Tibial nerve (tissue), 4 donors: ENCODE measurements around the gene KCNH8. TPM values are rescaled to one million over a fixed set of nuclear protein-coding genes. Genes with fewer than 3 reads are reported as not detected.

ENCODE experiments used
- DNase-seq, 2 donors: peaks; one replicate each; pipeline ENCODE4 v3.0.0-alpha.2; 2019; ENCODE audit warnings: low spot score in 2 of 2
- H3K27ac ChIP-seq, 4 donors: fragments of 200-600 bp; sonication (generic) in 3 of 4; one replicate each; pipeline ENCODE4 v1.5.1; 2017 to 2019; ENCODE audit warnings: mild to moderate bottlenecking in 1 of 4
- H3K27me3 ChIP-seq, 2 donors: fragments of 200-600 bp; sonication (generic) in 1 of 2; one replicate each; pipeline versions ENCODE4 v1.5.1 to v1.6.0; 2017 to 2019
- H3K36me3 ChIP-seq, 3 donors: fragments of 200-600 bp; sonication (generic); one replicate each; pipeline ENCODE4 v1.5.1; 2018 to 2019
- H3K4me1 ChIP-seq, 4 donors: fragments of 200-600 bp; sonication (generic) in 3 of 4; one replicate each; pipeline ENCODE4 v1.5.1; 2017 to 2019
- H3K4me3 ChIP-seq, 4 donors: fragments of 200-600 bp; sonication (generic) in 3 of 4; one replicate each; pipeline ENCODE4 v1.5.1; 2017 to 2019; ENCODE audit warnings: mild to moderate bottlenecking in 1 of 4, moderate library complexity in 1 of 4
- H3K9me3 ChIP-seq, 4 donors: fragments of 200-600 bp; sonication (generic) in 3 of 4; one replicate each; pipeline ENCODE4 v1.5.1; 2017 to 2019
- CTCF ChIP-seq, 5 experiments: fragments of 200-600 bp in 3 of 5; fragments of 450-650 bp in 2 of 5; sonication (generic) in 3 of 5; IDR thresholded peaks; one replicate each; pipeline ENCODE4 v1.5.1; 2016 to 2019; ENCODE audit warnings: antibody characterized with exemption in 5 of 5, mild to moderate bottlenecking in 3 of 5, moderate library complexity in 2 of 5
- EP300 ChIP-seq, 2 donors: sonication (generic); formaldehyde crosslinking; IDR thresholded peaks; one replicate each; pipeline ENCODE4 v1.6.1; 2017; ENCODE audit warnings: antibody characterized with exemption in 2 of 2, mild to moderate bottlenecking in 1 of 2
- POLR2A ChIP-seq, 2 donors: fragments of 450-650 bp; IDR thresholded peaks; one replicate each; pipeline ENCODE4 v1.6.1; 2017; ENCODE audit warnings: antibody characterized with exemption in 2 of 2, mild to moderate bottlenecking in 2 of 2, moderate library complexity in 2 of 2
- WGBS, 2 donors: methylation state at CpG; one replicate each; pipeline ENCODE4 v1.1.5; 2018; 5-methylcytosine and 5-hydroxymethylcytosine counted together
- total RNA-seq, 4 donors: library from RNA; depleted of rRNA; stranded (reverse); fragments of >200 nt; gene quantifications; one replicate each; pipeline ENCODE4 v1.1.0, GENCODE V29; 2016

Gene KCNH8
- total RNA-seq, 4 donors from 2014 or later: 0.22 to 0.98 (median 0.51) TPM

DNA sequence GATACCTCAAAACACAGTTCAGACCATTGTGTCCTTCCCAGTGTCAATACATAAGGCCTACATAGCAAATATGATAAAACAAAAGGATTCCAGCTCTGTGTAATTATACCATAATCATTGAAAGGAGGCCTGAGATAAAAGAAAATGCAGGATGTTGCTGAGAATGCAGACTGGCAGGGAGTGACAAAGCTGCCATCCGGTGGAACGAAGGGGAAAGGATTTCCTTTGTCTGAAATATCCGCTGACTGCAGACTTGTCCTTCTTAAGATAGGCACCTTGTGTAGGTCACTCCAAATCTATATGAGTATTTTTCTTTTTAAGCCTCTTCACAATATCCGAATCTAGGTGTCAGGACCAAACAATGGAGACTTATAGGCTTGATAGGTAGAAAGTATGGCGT is 108.0 kb downstream of the KCNH8 start:
- no peaks in the 10 kb centered on the region for H3K27me3 ChIP-seq
- H3K4me3 ChIP-seq: no peak overlapping the region
- 77 to 78% methylated on average over 5 of the region's 5 CpGs for WGBS, 2 donors
- no peak for TF ChIP-seq CTCF (IDR thresholded peaks at IDR 0.05)
- H3K9me3 ChIP-seq: peaks cover 0 to 17% (median 3%) of the 10 kb centered on the region in 4 donors
- no peak for DNase-seq
- peaks cover 0 to 25% (median 0%) of the 10 kb centered on the region in 3 donors for H3K36me3 ChIP-seq
- H3K27ac ChIP-seq: no peak overlapping the region
- no peaks in the 10 kb centered on the region for H3K4me1 ChIP-seq

DNA sequence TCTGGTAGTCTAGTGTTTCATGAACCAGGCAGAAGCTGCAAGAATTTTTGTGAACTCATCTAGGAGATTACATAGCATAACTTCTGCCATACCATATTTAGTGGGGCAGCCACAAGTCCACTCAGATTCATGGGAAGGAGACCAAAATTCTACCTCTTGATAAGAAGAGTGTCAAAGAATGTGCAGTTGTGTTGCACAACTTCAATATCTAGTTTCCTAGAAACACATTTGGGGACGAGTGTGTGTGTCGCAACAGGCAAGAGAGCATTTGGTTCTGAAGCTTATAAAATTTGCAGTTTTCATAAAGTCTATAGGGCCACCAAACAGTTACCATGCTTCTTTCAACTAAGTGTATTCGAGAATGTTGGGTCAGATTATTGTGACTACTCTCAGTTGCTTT is 115.3 kb downstream of the KCNH8 start:
- DNase-seq: no peak
- Histone ChIP-seq H3K27me3 (no peaks in the 10 kb centered on the region), H3K36me3 (no peaks in the 10 kb centered on the region), H3K27ac (no peak overlapping the region), H3K9me3 (no peaks in the 10 kb centered on the region), H3K4me1 (no peaks in the 10 kb centered on the region), H3K4me3 (no peak overlapping the region)
- 84 to 93% methylated on average over 3 of the region's 3 CpGs for WGBS, 2 donors
- no peak for TF ChIP-seq EP300 (IDR thresholded peaks at IDR 0.05)
- TF ChIP-seq POLR2A (IDR thresholded peaks at IDR 0.05): no peak
- TF ChIP-seq CTCF (IDR thresholded peaks at IDR 0.05): no peak

GRCh38 chr3:19264424-19264823 is 116.1 kb downstream of the KCNH8 start:
- peak overlapping the region in 1 of 4 donors; percentile 3 for H3K4me3 ChIP-seq
- H3K36me3 ChIP-seq: no peaks in the 10 kb centered on the region
- no peaks in the 10 kb centered on the region for H3K27me3 ChIP-seq
- TF ChIP-seq EP300 (IDR thresholded peaks at IDR 0.05): no peak
- no peak for TF ChIP-seq POLR2A (IDR thresholded peaks at IDR 0.05)
- TF ChIP-seq CTCF (IDR thresholded peaks at IDR 0.05): no peak
- H3K27ac ChIP-seq: no peak overlapping the region
- H3K9me3 ChIP-seq: no peaks in the 10 kb centered on the region
- DNase-seq: no peak
- 86 to 88% methylated on average over 6 of the region's 6 CpGs for WGBS, 2 donors
- no peaks in the 10 kb centered on the region for H3K4me1 ChIP-seq

GRCh38 chr3:19267040-19267439 is 118.7 kb downstream of the KCNH8 start:
- Histone ChIP-seq H3K36me3 (no peaks in the 10 kb centered on the region), H3K27me3 (no peaks in the 10 kb centered on the region)
- WGBS, 2 donors: 53 to 63% methylated on average over 4 of the region's 4 CpGs

GRCh38 chr3:19270481-19270880 is 122.2 kb downstream of the KCNH8 start:
- Histone ChIP-seq H3K4me3 (no peak overlapping the region), H3K4me1 (no peaks in the 10 kb centered on the region), H3K27ac (no peak overlapping the region), H3K36me3 (no peaks in the 10 kb centered on the region), H3K9me3 (no peaks in the 10 kb centered on the region), H3K27me3 (no peaks in the 10 kb centered on the region)
- no peak for DNase-seq
- no peak for TF ChIP-seq CTCF (IDR thresholded peaks at IDR 0.05)
- TF ChIP-seq EP300 (IDR thresholded peaks at IDR 0.05): no peak
- no peak for TF ChIP-seq POLR2A (IDR thresholded peaks at IDR 0.05)
- 71 to 73% methylated on average over 2 of the region's 2 CpGs for WGBS, 2 donors

More at GRCh38 chr3:19267040-19267439, 118.7 kb downstream of the KCNH8 start:
- no peak for DNase-seq
- no peaks in the 10 kb centered on the region for H3K9me3 ChIP-seq
- no peaks in the 10 kb centered on the region for H3K4me1 ChIP-seq
- H3K4me3 ChIP-seq: no peak overlapping the region
- H3K27ac ChIP-seq: no peak overlapping the region
- TF ChIP-seq CTCF (IDR thresholded peaks at IDR 0.05) (no peak), EP300 (IDR thresholded peaks at IDR 0.05) (no peak), POLR2A (IDR thresholded peaks at IDR 0.05) (no peak)
